ENCODE measurements around the gene MRPS16. TPM values are rescaled to one million over a fixed set of nuclear protein-coding genes. Genes with fewer than 3 reads are reported as not detected.
"Not testable (repeated sequence)": the region's sequence is repeated elsewhere in the genome, so short reads cannot be mapped to it uniquely, and the experiment has no call there.

Gene MRPS16
- total RNA-seq, 1 donor from 2014 or later, result 65.2 TPM

DNA sequence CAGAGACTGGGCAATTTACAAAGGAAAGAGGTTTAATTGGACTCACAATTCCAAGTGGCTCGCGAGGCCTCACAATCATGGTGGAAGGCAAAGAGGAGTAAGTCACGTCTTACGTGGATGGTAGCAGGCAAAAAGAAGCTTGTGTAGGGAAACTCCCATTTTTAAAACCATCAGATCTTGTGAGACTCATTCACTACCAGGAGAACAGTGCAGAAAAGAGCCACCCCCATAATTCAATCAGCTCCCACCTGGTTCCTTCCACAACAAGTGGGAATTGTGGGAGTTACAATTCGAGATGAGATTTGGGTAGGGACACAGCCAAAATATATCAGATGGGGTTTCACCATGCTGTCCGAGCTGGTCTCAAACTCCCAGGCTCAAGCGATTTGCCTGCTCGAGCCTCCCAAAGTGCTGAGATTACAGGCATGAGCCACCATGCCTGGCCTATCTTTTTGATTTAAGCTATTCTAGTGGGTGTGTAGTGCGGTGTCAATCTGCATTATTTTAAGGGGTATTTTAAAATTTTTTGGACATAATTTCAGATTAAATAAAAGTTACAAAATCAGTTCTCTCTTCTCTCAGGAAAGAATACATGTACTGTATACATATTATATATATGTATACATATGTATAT lies 9.0 kb upstream of the MRPS16 start:
- H3K4me3 Mint-ChIP-seq, result no peak overlapping the region
- no peak overlapping the region for H3K27ac Mint-ChIP-seq
- H3K4me1 Mint-ChIP-seq, result peaks cover 12% of the 10 kb centered on the region

DNA sequence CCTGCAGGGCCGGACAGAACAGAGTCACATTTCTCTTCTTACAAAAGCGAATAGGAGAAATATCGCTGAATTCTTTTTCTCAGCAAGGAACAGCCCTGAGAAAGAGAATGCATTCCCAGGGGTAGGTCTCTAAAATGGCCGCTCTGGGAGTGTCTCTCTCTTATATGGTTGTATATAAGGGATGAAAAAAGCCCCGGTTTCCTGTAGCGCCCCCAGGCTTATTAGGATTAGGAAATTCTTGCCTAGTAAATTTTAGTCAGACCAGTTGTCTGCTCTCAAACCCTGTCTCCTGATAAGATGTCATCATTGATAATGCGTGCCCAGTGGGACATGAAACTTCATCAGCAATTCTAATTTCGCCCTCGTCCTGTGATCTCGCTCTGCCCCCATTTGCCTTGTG lies 6.2 kb upstream of the MRPS16 start:
- H3K9me3 Mint-ChIP-seq, result peaks cover 12% of the 10 kb centered on the region
- H3K4me3 Mint-ChIP-seq; H3K36me3 Mint-ChIP-seq; H3K27me3 Mint-ChIP-seq (ENCODE audit: low read depth); H3K4me1 Mint-ChIP-seq; H3K27ac Mint-ChIP-seq; DNase-seq (ENCODE audit: low spot score in 2 of 2, unreplicated experiment in 2 of 2): not testable (repeated sequence)

More for the DNA sequence above, 9.0 kb upstream of the MRPS16 start:
- DNase-seq (ENCODE audit: low spot score in 2 of 2, unreplicated experiment in 2 of 2), result no peak
- Mint-ChIP-seq H3K9me3 (peaks cover 12% of the 10 kb centered on the region), H3K27me3 (ENCODE audit: low read depth) (peaks cover 3% of the 10 kb centered on the region), H3K36me3 (peaks cover 3% of the 10 kb centered on the region)
- TF ChIP-seq, protein P1, sequence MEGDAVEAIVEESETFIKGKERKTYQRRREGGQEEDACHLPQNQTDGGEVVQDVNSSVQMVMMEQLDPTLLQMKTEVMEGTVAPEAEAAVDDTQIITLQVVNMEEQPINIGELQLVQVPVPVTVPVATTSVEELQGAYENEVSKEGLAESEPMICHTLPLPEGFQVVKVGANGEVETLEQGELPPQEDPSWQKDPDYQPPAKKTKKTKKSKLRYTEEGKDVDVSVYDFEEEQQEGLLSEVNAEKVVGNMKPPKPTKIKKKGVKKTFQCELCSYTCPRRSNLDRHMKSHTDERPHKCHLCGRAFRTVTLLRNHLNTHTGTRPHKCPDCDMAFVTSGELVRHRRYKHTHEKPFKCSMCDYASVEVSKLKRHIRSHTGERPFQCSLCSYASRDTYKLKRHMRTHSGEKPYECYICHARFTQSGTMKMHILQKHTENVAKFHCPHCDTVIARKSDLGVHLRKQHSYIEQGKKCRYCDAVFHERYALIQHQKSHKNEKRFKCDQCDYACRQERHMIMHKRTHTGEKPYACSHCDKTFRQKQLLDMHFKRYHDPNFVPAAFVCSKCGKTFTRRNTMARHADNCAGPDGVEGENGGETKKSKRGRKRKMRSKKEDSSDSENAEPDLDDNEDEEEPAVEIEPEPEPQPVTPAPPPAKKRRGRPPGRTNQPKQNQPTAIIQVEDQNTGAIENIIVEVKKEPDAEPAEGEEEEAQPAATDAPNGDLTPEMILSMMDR (IDR thresholded peaks at IDR 0.05; ENCODE audit: unreplicated experiment), result no peak

DNA sequence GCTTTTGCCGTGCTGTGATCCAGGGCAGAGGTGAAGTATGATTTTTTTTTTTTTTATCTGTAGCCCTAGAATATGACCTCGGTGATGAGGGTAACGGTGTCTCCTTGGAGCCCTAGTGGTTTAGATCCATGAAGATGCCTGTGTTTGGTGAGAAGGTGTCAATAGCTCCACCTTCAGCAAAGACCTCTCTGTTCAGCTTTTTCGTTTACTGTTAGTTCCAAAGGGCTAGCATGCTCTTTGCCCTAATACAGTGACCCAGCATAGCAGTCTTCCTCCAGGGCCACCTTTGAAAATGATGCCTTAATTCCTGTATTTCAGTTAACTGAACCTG lies 746 bp upstream of the MRPS16 start:
- H3K27ac Mint-ChIP-seq, result peak overlapping the region; percentile 99
- H3K4me3 Mint-ChIP-seq, result peak overlapping the region; percentile 96
- peaks cover 5% of the 10 kb centered on the region for H3K36me3 Mint-ChIP-seq
- peaks cover 27% of the 10 kb centered on the region for H3K4me1 Mint-ChIP-seq
- no peaks in the 10 kb centered on the region for H3K27me3 Mint-ChIP-seq (ENCODE audit: low read depth)
- peaks cover under 1% of the 10 kb centered on the region for H3K9me3 Mint-ChIP-seq
- DNase-seq (ENCODE audit: low spot score in 2 of 2, unreplicated experiment in 2 of 2), result no peak
- TF ChIP-seq, protein P1 (IDR thresholded peaks at IDR 0.05; ENCODE audit: unreplicated experiment), result no peak

GRCh38 chr10:73251683-73252444 lies 580 bp downstream of the MRPS16 start:
- Mint-ChIP-seq H3K9me3 (no peaks in the 10 kb centered on the region), H3K36me3 (peaks cover 5% of the 10 kb centered on the region), H3K27me3 (ENCODE audit: low read depth) (no peaks in the 10 kb centered on the region), H3K27ac (peak overlapping the region; percentile 99), H3K4me3 (peak overlapping the region; percentile 96), H3K4me1 (peaks cover 37% of the 10 kb centered on the region)
- TF ChIP-seq, protein P1 (IDR thresholded peaks at IDR 0.05; ENCODE audit: unreplicated experiment), result no peak
- no peak for DNase-seq (ENCODE audit: low spot score in 2 of 2, unreplicated experiment in 2 of 2)

DNA sequence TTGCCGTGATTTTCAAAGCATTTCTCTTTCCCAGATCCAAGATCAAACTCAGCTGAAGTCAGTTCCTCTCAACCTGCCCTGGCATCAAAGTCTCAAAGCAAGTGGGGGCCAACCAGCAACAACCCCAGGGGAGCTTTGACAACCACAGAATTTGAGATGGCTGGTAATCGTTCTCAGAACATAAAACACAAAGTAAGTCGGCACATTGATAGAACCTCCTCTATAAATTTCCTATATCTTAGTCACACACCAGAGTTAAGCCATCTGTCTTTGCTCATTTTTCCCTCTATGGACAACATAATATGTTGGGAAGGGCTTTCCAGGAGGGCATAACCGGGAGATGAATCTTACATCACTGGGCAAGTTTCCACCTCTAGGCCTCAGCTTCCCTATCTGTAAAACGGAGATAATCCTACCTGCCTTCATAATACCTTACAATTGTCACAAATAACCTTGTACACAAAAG lies 4.2 kb downstream of the MRPS16 start:
- no peaks in the 10 kb centered on the region for H3K9me3 Mint-ChIP-seq
- TF ChIP-seq, protein P1 (IDR thresholded peaks at IDR 0.05; ENCODE audit: unreplicated experiment), result no peak
- peaks cover 9% of the 10 kb centered on the region for H3K36me3 Mint-ChIP-seq
- H3K4me1 Mint-ChIP-seq, result peaks cover 62% of the 10 kb centered on the region
- H3K27me3 Mint-ChIP-seq (ENCODE audit: low read depth), result no peaks in the 10 kb centered on the region
- DNase-seq (ENCODE audit: low spot score in 2 of 2, unreplicated experiment in 2 of 2), result no peak
- H3K4me3 Mint-ChIP-seq, result peak overlapping the region; percentile 98
- H3K27ac Mint-ChIP-seq, result peak overlapping the region; percentile 99
